ENCODE data around the gene OTOA.
"Not testable (repeated sequence)": the region's sequence is repeated elsewhere in the genome, so short reads cannot be mapped to it uniquely, and the experiment has no call there.

Gene OTOA

GRCh38 chr16:21683184-21683583, 19.4 kb downstream of the OTOA start:
- DNase-seq: no peak

GRCh38 chr16:21684199-21684598, 20.4 kb downstream of the OTOA start:
- DNase-seq: no peak

GRCh38 chr16:21685034-21685455, 21.3 kb downstream of the OTOA start:
- DNase-seq: no peak

- DNase-seq: no peak
These were observed 25.3 kb downstream of the OTOA start for GRCh38 chr16:21689107-21689506.

GRCh38 chr16:21690967-21691366, 27.2 kb downstream of the OTOA start:
- DNase-seq: not testable (repeated sequence)

- no peak for DNase-seq
These were observed 30.8 kb downstream of the OTOA start for GRCh38 chr16:21694609-21695008.

GRCh38 chr16:21697032-21697431, 33.3 kb downstream of the OTOA start:
- DNase-seq: no peak

- no peak for DNase-seq
These were observed 34.6 kb downstream of the OTOA start for GRCh38 chr16:21698169-21699032.

GRCh38 chr16:21701271-21701670, 37.5 kb downstream of the OTOA start:
- DNase-seq: no peak

- DNase-seq: no peak
These were observed 38.5 kb downstream of the OTOA start for GRCh38 chr16:21702276-21702675.

GRCh38 chr16:21703156-21703555, 39.4 kb downstream of the OTOA start:
- no peak for DNase-seq

- DNase-seq: no peak
These were observed 39.9 kb downstream of the OTOA start for GRCh38 chr16:21703589-21704174.

GRCh38 chr16:21704266-21704665, 40.5 kb downstream of the OTOA start:
- DNase-seq: no peak

- DNase-seq: no peak
These were observed 41.0 kb downstream of the OTOA start for GRCh38 chr16:21704733-21705132.

- DNase-seq: no peak
These were observed 44.9 kb downstream of the OTOA start for GRCh38 chr16:21708533-21709115.

GRCh38 chr16:21710938-21711337, 47.2 kb downstream of the OTOA start:
- no peak for DNase-seq

- DNase-seq: no peak
These were observed 50.0 kb downstream of the OTOA start for GRCh38 chr16:21713549-21714368.

- DNase-seq: not testable (repeated sequence)
These were observed 50.5 kb downstream of the OTOA start for GRCh38 chr16:21714369-21714618.

GRCh38 chr16:21717608-21718007, 53.8 kb downstream of the OTOA start:
- DNase-seq: no peak

GRCh38 chr16:21719283-21719682, 55.5 kb downstream of the OTOA start:
- DNase-seq: no peak

- DNase-seq: no peak
These were observed 56.8 kb downstream of the OTOA start for GRCh38 chr16:21720533-21720932.

GRCh38 chr16:21722771-21723455, 59.1 kb downstream of the OTOA start:
- DNase-seq: no peak

- no peak for DNase-seq
These were observed 59.8 kb downstream of the OTOA start for GRCh38 chr16:21723532-21723931.

All from SHP77 treated with DMSO at 0.1 percent for 48 hours (cell line).